Prostate gland (tissue), 2 donors: ENCODE measurements around the gene NFATC4.

Experiments
- POLR2AphosphoS5 ChIP-seq: sonication (generic); formaldehyde crosslinking; IDR thresholded peaks from one replicate; pipeline ENCODE4 v1.6.1; 2017; ENCODE audit warnings: antibody characterized with exemption
- TF ChIP-seq, protein P1 (sequence below), 4 experiments: fragments of 200-600 bp in 2 of 4; fragments of 450-650 bp in 2 of 4; sonication (generic) in 2 of 4; IDR thresholded peaks; 1 replicate in 3 of 4; 2 replicates in 1 of 4; pipeline ENCODE4 v1.5.1; 2016 to 2019; ENCODE audit warnings: antibody characterized with exemption in 4 of 4, mild to moderate bottlenecking in 2 of 4, moderate library complexity in 2 of 4

DNA sequence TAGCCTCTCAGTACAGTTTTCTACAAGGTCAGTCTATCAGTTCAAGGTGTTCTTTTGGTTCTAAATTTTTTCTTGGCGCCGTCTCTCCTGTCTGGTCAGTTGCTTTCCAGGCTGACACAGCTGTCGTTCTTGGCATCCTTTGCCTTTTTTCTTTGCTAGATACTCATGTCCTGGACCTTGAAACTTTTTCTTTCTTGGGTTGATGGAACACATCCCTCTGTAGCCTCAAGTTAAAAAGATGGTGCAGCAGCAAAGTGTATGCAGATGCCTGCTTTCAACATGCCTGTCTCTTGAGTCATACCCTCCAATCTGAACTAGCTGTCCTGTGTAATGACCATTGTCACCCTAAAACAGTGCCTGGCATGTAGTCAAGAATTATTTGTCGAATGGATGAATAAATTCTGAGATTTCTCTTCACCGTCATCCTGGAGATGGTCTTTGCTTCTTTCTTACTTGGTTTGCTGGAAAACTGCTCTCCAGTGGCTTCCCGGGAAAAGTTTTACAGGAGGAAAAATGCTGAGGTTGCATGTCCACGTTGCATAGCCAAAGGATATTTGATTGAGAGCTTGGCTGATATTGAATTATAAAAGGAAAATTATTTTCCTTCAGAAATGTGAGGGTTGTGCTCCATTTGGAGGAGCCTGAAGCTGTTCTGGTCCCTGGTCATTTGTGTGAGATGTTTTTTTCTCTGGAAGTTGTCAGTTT lies 35.5 kb downstream of the NFATC4 start:
- TF ChIP-seq, protein P1, sequence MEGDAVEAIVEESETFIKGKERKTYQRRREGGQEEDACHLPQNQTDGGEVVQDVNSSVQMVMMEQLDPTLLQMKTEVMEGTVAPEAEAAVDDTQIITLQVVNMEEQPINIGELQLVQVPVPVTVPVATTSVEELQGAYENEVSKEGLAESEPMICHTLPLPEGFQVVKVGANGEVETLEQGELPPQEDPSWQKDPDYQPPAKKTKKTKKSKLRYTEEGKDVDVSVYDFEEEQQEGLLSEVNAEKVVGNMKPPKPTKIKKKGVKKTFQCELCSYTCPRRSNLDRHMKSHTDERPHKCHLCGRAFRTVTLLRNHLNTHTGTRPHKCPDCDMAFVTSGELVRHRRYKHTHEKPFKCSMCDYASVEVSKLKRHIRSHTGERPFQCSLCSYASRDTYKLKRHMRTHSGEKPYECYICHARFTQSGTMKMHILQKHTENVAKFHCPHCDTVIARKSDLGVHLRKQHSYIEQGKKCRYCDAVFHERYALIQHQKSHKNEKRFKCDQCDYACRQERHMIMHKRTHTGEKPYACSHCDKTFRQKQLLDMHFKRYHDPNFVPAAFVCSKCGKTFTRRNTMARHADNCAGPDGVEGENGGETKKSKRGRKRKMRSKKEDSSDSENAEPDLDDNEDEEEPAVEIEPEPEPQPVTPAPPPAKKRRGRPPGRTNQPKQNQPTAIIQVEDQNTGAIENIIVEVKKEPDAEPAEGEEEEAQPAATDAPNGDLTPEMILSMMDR (IDR thresholded peaks at IDR 0.05): no peak
- no peak for TF ChIP-seq POLR2AphosphoS5
